Thoracic aorta (tissue), 2 donors: ENCODE data around the gene MBOAT1. TPM values are rescaled to one million over a fixed set of nuclear protein-coding genes. Genes with fewer than 3 reads are reported as not detected.

Experiments used
- ATAC-seq: fragments of 150-250 bp; one replicate; pipeline ENCODE4 v1.8.0; 2017; ENCODE audit warnings: low read depth; ENCODE audit not compliant: insufficient number of reproducible peaks, low FRiP score
- DNase-seq: peaks from one replicate; pipeline ENCODE4 v3.0.0-alpha.2; 2020; ENCODE audit warnings: low spot score
- H3K27ac ChIP-seq, 2 donors: fragments of 200-600 bp; sonication (generic); 1 replicate in 1 of 2; 2 replicates in 1 of 2; pipeline ENCODE4 v1.5.1; 2016; ENCODE audit warnings: mild to moderate bottlenecking in 2 of 2, moderate library complexity in 2 of 2
- H3K27me3 ChIP-seq: fragments of 200-600 bp; sonication (generic); replicated peaks from 2 replicates; pipeline ENCODE4 v1.6.0; 2016; ENCODE audit warnings: mild to moderate bottlenecking; ENCODE audit not compliant: insufficient read depth
- H3K36me3 ChIP-seq: fragments of 200-600 bp; sonication (generic); one replicate; pipeline ENCODE4 v1.5.1; 2016
- H3K4me1 ChIP-seq, 2 donors: fragments of 200-600 bp; sonication (generic); 1 replicate in 1 of 2; 2 replicates in 1 of 2; pipeline versions ENCODE4 v1.5.1 to v1.6.0; 2016; ENCODE audit warnings: low read depth in 2 of 2, mild to moderate bottlenecking in 1 of 2; ENCODE audit not compliant: control insufficient read depth in 1 of 2
- H3K4me3 ChIP-seq: fragments of 200-600 bp; sonication (generic); 2 replicates; pipeline ENCODE4 v1.5.1; 2016; ENCODE audit warnings: mild to moderate bottlenecking
- H3K9me3 ChIP-seq: fragments of 200-600 bp; sonication (generic); 2 replicates; pipeline ENCODE4 v1.5.1; 2016
- CTCF ChIP-seq: fragments of 200-600 bp; sonication (generic); IDR thresholded peaks from one replicate; pipeline ENCODE4 v1.5.1; 2019; ENCODE audit warnings: antibody characterized with exemption
- total RNA-seq, 2 donors: library from RNA; depleted of rRNA; stranded (reverse); fragments of >200 nt; gene quantifications; one replicate each; pipeline versions ENCODE4 v1.1.0 to v1.2.3, GENCODE V29; 2016

MBOAT1 gene
- total RNA-seq, 2 donors from 2014 or later = 5.5 to 6.8 TPM

GRCh38 chr6:20178327-20178726, 33.9 kb downstream of the MBOAT1 start:
- Histone ChIP-seq H3K4me1 (peaks cover 9 to 10% of the 10 kb centered on the region in 2 donors), H3K27ac (no peak overlapping the region), H3K9me3 (no peaks in the 10 kb centered on the region), H3K27me3 (no peaks in the 10 kb centered on the region), H3K36me3 (no peaks in the 10 kb centered on the region), H3K4me3 (no peak overlapping the region)
- TF ChIP-seq CTCF = no peak
- ATAC-seq = no peak
- DNase-seq = no peak

- no peaks in the 10 kb centered on the region for H3K36me3 ChIP-seq
- H3K4me3 ChIP-seq = no peak overlapping the region
- H3K9me3 ChIP-seq = no peaks in the 10 kb centered on the region
- no peak for DNase-seq
- H3K27ac ChIP-seq = no peak overlapping the region
- no peaks in the 10 kb centered on the region for H3K27me3 ChIP-seq
- ATAC-seq = no peak
- H3K4me1 ChIP-seq = no peaks in the 10 kb centered on the region
- TF ChIP-seq CTCF = no peak
Measured at GRCh38 chr6:20175810-20176410, 36.4 kb downstream of the MBOAT1 start.

GRCh38 chr6:20173833-20174792, 38.2 kb downstream of the MBOAT1 start:
- no peak for TF ChIP-seq CTCF
- DNase-seq = no peak
- no peaks in the 10 kb centered on the region for H3K9me3 ChIP-seq
- H3K27me3 ChIP-seq = no peaks in the 10 kb centered on the region
- no peak overlapping the region for H3K27ac ChIP-seq
- no peaks in the 10 kb centered on the region for H3K36me3 ChIP-seq
- ATAC-seq = no peak
- H3K4me3 ChIP-seq = no peak overlapping the region
- peaks cover 7 to 10% of the 10 kb centered on the region in 2 donors for H3K4me1 ChIP-seq

- no peak for ATAC-seq
- Histone ChIP-seq H3K36me3 (no peaks in the 10 kb centered on the region), H3K9me3 (no peaks in the 10 kb centered on the region), H3K27me3 (no peaks in the 10 kb centered on the region), H3K4me3 (no peak overlapping the region), H3K27ac (no peak overlapping the region), H3K4me1 (peaks cover 10 to 11% of the 10 kb centered on the region in 2 donors)
- no peak for DNase-seq
- TF ChIP-seq CTCF = no peak
Measured at GRCh38 chr6:20172842-20173456, 39.3 kb downstream of the MBOAT1 start.
